Stimulated activated CD8-positive, alpha-beta memory T cell treated with anti-CD3 and anti-CD28 coated beads, Interleukin-12 subunit alpha, Interleukin-12 subunit beta, amount 100 ng/mL, for 24 hours (primary cell): Measurements from ENCODE around the gene TWIST2.

Experiments used
- DNase-seq: peaks from one replicate; pipeline ENCODE4 v3.0.0-alpha.2; 2020; ENCODE audit errors: extremely low read depth

Gene TWIST2

GRCh38 chr2:238905224-238905623, 57.3 kb downstream of the TWIST2 start:
- DNase-seq = no peak

DNA sequence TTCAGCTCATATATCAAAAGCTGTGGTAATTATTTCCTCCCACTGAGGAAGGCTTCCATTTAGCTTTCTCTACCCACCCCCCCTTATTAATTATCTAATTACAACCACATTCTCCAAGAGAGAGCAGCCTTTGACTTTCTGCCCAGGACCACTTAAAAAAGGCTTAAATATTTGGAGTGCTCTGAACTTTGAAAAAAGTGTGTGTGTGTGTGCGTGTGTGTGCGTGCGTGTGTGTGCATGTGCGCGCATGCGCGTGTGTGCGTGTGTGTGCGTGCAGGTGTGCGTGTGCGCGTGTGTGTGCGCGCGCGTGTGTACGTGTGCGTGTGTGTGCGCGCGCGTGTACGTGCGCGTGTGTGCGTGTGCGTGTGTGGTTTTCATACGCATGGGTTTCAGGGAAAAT, 57.8 kb downstream of the TWIST2 start:
- no peak for DNase-seq

GRCh38 chr2:238906254-238906935, 58.5 kb downstream of the TWIST2 start:
- no peak for DNase-seq

DNA sequence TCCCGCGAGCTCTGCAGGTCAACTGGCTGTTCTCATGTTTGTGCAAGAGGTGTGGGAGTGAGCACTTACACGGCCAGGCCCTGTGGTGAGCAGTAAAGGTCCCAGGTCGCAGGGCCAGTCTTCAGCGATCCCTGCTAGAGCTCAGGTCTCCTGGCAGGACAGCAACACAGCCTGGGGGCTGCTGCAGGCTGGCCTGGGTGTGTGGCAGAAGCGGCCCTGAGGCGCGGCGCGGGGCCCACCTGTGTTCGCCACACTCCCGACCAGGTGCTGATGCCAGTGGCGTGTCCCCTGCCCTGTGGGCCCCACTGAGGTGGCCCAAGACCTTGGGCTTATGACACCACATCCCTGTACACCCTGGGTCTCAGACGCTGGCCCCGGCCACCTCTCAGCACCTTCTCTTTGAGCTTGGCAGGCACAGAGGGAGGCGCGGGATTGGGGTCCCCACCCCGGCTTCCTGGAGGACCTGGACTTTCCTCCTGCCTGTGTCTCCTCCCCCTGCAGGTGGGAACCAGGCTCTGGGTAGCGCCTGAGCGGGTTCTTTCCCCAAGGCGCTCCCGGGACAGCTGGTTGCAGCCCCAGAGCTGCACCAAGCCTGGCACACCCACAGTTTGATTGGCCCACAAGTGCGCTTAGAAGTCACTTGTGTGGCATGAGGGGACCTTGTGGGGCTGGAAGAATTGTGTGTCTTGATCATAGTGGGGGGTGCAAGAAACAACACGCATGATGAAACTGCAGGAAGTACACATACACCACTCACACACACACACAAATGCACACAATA, 59.2 kb downstream of the TWIST2 start:
- DNase-seq = no peak

GRCh38 chr2:238907717-238908173, 59.9 kb downstream of the TWIST2 start:
- no peak for DNase-seq

- no peak for DNase-seq
These were observed 61.4 kb downstream of the TWIST2 start for GRCh38 chr2:238908960-238909951.

GRCh38 chr2:238910751-238911351, 63.0 kb downstream of the TWIST2 start:
- no peak for DNase-seq

DNA sequence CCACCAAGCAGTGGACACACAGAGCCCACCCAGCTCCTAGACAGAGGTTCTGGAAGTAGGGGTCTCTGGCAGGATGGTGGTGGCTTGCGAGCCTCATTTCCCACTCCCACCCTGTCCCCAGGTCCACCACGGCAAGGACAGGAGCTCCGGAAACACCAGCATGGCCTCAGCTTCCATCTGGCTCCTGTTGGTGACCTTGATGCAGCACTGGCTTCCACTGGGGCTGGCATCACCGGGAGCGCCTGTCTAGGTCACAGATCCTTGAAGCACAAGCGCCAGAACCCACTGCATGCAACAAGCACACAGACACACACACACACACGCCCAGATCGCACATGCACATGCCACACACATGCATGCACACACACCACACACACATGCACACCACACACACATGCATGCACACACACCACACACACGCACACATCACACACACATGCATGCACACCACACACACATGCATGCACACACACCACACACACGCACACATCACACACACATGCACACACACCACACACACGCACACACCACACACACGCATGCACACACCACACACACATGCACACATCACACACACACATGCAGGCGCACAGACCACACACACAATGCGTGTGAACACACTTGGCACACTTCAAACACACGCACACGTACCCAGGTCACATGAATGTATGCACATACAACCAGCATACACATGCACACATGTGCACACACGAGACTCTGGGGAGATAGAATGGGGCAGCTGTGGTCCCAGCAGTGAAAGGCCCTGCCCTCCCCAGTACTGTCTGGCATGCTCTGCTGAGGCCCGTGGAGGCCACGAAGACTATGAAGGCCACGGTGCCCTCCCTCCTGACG, 63.7 kb downstream of the TWIST2 start:
- DNase-seq = no peak

DNA sequence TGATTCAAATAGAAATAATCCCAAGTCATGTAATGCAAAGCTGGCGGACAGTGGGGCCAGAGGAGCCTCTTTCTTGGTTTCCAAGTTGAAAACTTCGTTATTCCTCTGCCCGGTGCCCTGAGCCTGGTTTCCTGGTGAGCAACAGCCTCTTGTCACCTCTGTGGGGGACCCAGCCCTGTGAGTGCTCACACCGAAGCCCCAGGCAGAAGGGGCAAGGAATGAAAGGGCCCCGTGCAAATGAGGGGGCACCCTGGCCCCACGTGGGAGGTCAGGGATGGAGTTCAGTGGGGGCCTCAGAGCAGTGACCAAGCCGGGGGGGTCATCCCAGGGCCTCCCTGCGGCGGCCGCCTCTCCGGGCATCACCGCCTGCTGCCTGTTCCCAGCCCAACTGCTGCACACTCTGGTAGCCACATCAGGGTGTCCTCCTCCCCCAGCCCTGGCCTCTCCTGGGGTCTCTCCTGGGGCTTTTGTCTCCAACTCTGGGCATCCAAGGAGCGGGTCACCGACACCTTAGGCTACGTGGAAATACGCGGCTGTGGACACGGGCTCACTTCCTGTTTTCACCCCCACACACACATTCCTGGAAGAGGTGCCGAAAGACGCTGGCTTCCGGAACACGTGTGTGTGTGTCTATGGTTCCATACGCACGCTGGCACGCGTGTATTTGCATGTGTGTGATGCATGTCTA, 64.5 kb downstream of the TWIST2 start:
- no peak for DNase-seq

GRCh38 chr2:238912916-238913875, 65.3 kb downstream of the TWIST2 start:
- no peak for DNase-seq

DNA sequence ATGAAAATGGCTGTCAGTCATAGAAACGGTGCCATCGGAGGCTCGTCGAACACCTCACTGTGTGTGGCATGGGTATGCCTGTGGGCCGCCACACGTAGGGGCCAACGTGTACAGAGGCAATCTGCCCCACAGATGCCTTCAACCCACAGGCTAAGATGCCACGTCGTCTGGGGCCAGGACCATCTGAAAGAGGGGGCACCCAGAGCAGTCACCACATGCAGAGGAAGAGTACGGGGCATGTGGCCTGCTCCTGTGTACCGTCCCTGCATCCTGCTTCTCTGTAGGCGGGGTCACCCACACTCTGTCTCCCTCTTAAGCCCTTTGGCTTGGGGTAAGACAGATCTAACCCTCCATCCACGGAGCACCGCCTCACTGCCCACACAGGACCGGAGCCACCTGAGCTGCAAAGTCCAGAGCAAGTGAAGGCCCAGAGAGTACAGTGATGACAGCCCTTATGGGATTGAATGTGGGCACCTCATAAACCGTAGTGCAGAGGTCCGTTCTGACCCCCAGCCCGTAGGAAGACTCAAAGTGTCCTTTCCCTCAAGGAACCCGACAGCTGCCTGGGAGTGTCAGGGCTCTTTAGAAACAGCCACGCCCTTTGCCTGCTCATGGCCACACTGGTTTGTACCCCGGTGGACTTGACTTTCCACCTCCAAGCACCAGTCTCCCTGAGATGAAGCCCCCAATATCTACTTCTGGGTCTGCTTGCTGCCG, 66.2 kb downstream of the TWIST2 start:
- no peak for DNase-seq

GRCh38 chr2:238914648-238915015, 66.7 kb downstream of the TWIST2 start:
- DNase-seq = no peak

DNA sequence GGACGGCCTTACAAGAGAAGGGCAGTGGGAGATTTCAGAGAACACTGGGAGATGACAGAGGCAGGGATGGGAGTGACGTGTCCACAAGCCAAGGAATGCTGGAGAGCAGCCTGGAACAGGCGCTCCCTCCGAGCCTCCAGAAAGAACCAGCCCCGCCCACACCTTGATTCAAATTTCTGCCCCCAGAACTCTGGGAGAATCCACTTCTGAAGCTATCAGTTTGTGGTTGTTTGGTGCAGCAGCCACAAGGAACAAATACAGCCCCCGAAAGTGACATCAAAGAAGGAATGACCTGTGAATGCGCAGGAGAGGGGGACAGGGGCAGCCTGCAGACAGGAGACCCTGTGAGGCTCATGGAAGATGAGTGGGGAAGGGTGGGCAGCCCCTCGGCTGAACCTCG, 67.3 kb downstream of the TWIST2 start:
- DNase-seq = no peak

GRCh38 chr2:238915596-238915995, 67.7 kb downstream of the TWIST2 start:
- DNase-seq = no peak

DNA sequence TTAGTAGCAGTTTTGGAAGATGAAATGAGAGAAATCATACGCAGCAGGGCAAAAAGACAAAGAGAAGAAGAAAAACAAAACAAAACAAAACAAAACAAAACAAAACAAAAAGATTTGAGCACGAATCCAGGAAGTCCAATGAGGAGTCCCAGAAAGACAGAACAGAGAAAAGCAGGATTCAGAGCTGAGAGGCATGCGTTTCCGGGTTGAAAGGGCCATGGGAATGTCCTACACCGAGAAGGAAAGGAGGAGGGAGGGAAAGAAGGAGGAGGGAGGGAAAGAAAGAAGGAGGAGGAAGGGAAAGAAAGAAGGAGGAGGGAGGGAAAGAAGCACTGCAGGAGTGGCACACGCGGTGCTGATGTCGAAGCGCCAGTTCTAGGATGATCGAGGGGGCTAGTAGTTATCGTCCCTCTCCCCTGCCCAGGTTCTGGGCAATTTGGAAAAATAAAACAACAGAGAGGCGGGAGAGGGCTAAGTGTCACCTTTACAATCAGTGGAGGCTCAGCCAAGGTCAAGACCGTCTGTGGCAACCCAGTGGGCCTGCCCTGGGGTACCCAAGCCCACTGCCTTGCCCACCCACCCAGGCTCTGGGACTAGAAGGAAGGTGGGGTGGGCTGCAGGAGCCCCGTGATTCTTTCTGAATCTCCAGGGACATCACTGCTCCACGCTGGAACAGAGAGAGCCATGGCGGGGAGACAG, 68.4 kb downstream of the TWIST2 start:
- DNase-seq = no peak

GRCh38 chr2:238916875-238917590, 69.1 kb downstream of the TWIST2 start:
- no peak for DNase-seq

DNA sequence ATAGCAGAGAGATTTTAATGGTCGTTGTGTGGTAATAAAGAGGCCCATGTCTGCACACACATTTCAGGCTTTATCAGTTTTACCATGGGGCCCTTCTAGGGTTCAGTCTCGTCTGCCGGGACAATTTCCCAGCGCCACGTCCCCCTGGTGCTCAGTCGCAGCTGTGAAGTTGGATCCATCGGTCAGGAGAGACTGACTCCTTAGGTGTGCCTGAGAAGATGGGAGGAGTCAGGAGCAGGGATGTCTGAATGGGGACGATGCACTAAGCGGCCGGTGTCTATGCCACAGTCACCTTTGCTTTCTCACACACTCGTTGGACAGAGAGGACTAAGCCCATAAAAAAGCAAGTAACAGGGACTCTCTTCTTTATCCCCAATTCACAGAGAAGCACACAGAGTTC, 71.4 kb downstream of the TWIST2 start:
- DNase-seq = no peak
